Thoracic aorta (tissue), 2 donors: Measurements from ENCODE around the gene SPATS2L. TPM values are rescaled to one million over a fixed set of nuclear protein-coding genes. Genes with fewer than 3 reads are reported as not detected.

ENCODE experiments used
- ATAC-seq: fragments of 150-250 bp; one replicate; pipeline ENCODE4 v1.8.0; 2017; ENCODE audit warnings: low read depth; ENCODE audit not compliant: insufficient number of reproducible peaks, low FRiP score
- DNase-seq: peaks from one replicate; pipeline ENCODE4 v3.0.0-alpha.2; 2020; ENCODE audit warnings: low spot score
- H3K27ac ChIP-seq, 2 donors: fragments of 200-600 bp; sonication (generic); 1 replicate in 1 of 2; 2 replicates in 1 of 2; pipeline ENCODE4 v1.5.1; 2016; ENCODE audit warnings: mild to moderate bottlenecking in 2 of 2, moderate library complexity in 2 of 2
- H3K27me3 ChIP-seq: fragments of 200-600 bp; sonication (generic); replicated peaks from 2 replicates; pipeline ENCODE4 v1.6.0; 2016; ENCODE audit warnings: mild to moderate bottlenecking; ENCODE audit not compliant: insufficient read depth
- H3K36me3 ChIP-seq: fragments of 200-600 bp; sonication (generic); one replicate; pipeline ENCODE4 v1.5.1; 2016
- H3K4me1 ChIP-seq, 2 donors: fragments of 200-600 bp; sonication (generic); 1 replicate in 1 of 2; 2 replicates in 1 of 2; pipeline versions ENCODE4 v1.5.1 to v1.6.0; 2016; ENCODE audit warnings: low read depth in 2 of 2, mild to moderate bottlenecking in 1 of 2; ENCODE audit not compliant: control insufficient read depth in 1 of 2
- H3K4me3 ChIP-seq: fragments of 200-600 bp; sonication (generic); 2 replicates; pipeline ENCODE4 v1.5.1; 2016; ENCODE audit warnings: mild to moderate bottlenecking
- H3K9me3 ChIP-seq: fragments of 200-600 bp; sonication (generic); 2 replicates; pipeline ENCODE4 v1.5.1; 2016
- total RNA-seq, 2 donors: library from RNA; depleted of rRNA; stranded (reverse); fragments of >200 nt; gene quantifications; one replicate each; pipeline versions ENCODE4 v1.1.0 to v1.2.3, GENCODE V29; 2016
- TF ChIP-seq, protein P1 (sequence below): fragments of 200-600 bp; sonication (generic); IDR thresholded peaks from one replicate; pipeline ENCODE4 v1.5.1; 2019; ENCODE audit warnings: antibody characterized with exemption

Gene SPATS2L
- total RNA-seq, 2 donors from 2014 or later = 47.7 to 90.3 TPM

DNA sequence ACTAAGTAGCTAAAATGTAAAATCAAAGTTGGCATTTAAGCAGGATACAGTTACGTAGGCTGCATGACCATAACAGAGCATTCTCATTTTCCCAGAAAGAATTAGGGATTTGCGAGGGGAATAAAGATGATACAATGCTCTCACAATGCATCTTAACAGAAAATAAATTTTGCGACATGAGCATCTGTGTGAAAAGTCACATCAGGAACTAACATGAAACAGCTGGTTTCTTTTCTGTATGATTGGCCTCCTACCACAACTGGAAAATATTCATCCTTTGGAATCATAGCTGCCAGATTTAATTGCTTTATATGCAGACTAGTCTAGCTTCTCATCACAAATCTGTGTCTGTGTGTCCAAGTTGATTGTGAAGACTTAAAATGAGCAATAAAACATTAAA is 137.4 kb downstream of the SPATS2L start:
- Histone ChIP-seq H3K4me1 (no peaks in the 10 kb centered on the region), H3K36me3 (peaks cover 10% of the 10 kb centered on the region), H3K27ac (no peak overlapping the region), H3K27me3 (no peaks in the 10 kb centered on the region), H3K9me3 (no peaks in the 10 kb centered on the region), H3K4me3 (no peak overlapping the region)
- DNase-seq (no peak), ATAC-seq (no peak)
- TF ChIP-seq, protein P1, sequence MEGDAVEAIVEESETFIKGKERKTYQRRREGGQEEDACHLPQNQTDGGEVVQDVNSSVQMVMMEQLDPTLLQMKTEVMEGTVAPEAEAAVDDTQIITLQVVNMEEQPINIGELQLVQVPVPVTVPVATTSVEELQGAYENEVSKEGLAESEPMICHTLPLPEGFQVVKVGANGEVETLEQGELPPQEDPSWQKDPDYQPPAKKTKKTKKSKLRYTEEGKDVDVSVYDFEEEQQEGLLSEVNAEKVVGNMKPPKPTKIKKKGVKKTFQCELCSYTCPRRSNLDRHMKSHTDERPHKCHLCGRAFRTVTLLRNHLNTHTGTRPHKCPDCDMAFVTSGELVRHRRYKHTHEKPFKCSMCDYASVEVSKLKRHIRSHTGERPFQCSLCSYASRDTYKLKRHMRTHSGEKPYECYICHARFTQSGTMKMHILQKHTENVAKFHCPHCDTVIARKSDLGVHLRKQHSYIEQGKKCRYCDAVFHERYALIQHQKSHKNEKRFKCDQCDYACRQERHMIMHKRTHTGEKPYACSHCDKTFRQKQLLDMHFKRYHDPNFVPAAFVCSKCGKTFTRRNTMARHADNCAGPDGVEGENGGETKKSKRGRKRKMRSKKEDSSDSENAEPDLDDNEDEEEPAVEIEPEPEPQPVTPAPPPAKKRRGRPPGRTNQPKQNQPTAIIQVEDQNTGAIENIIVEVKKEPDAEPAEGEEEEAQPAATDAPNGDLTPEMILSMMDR = no peak

DNA sequence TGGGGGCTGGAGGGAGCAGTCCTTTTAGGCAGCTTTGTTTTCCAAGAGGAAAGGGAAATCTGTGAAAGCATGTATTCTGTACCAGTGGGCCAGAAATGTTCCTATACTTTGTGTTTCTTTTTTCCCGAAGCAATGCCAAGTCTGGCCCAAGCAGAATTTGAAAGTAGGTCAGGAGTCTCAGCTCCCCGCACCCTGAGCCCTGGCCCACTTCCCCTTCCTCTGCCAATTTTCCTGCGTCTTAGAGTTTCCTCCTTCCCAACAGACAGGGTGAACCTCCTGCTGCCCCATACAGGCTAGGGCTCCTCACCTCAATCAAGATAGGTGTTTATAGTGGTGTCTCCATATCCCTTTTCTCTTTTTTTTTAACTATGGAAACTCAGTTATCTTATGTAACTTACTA is 138.0 kb downstream of the SPATS2L start:
- DNase-seq (no peak), ATAC-seq (no peak)
- no peaks in the 10 kb centered on the region for H3K9me3 ChIP-seq
- H3K27me3 ChIP-seq = no peaks in the 10 kb centered on the region
- no peak overlapping the region for H3K27ac ChIP-seq
- H3K36me3 ChIP-seq = peaks cover 10% of the 10 kb centered on the region
- no peaks in the 10 kb centered on the region for H3K4me1 ChIP-seq
- TF ChIP-seq, protein P1 = no peak
- H3K4me3 ChIP-seq = no peak overlapping the region

DNA sequence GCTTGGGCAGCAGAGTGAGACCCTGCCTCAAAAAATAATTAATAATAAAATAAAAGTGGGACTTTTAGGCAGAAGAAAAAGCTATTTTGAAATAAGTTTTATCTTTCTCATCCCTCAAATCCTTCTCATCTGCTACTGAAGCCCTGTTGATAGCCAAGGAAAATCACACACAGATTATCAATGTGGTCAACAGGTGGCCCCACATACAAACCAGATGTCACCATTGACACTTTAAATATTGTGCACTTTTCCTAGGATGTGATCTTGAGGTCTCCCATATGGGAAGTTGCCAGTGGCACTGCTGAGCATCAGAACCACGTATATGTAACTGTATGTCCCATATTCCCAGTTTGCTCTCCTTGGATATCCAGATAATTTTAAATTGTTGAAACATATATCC is 138.8 kb downstream of the SPATS2L start:
- DNase-seq (no peak), ATAC-seq (no peak)
- Histone ChIP-seq H3K9me3 (no peaks in the 10 kb centered on the region), H3K27ac (no peak overlapping the region), H3K36me3 (peaks cover 10% of the 10 kb centered on the region), H3K27me3 (no peaks in the 10 kb centered on the region), H3K4me3 (no peak overlapping the region), H3K4me1 (no peaks in the 10 kb centered on the region)
- TF ChIP-seq, protein P1 = no peak

DNA sequence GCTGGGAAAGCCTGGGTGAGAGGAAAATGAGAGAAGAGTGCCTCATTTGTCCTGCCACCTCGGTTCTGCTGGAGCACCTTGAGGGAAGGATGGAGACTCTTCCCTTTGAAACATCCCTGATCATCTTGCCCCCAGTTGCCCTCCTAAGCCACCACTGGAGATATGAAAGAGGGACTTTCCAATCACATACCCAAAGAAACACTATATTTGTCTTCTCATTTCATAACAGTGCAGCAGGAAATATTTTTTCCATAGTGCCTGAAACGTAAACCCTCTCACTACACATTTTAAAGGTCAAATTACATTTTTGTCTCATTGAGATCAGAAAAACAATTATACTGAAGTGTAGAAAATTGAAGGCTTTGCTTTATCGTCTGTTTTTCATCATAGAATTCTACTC is 140.1 kb downstream of the SPATS2L start:
- no peak for ATAC-seq
- H3K4me3 ChIP-seq = no peak overlapping the region
- H3K27ac ChIP-seq = no peak overlapping the region
- peaks cover 3% of the 10 kb centered on the region for H3K36me3 ChIP-seq
- TF ChIP-seq, protein P1 = no peak
- DNase-seq = no peak
- H3K9me3 ChIP-seq = no peaks in the 10 kb centered on the region
- no peaks in the 10 kb centered on the region for H3K27me3 ChIP-seq
- no peaks in the 10 kb centered on the region for H3K4me1 ChIP-seq

DNA sequence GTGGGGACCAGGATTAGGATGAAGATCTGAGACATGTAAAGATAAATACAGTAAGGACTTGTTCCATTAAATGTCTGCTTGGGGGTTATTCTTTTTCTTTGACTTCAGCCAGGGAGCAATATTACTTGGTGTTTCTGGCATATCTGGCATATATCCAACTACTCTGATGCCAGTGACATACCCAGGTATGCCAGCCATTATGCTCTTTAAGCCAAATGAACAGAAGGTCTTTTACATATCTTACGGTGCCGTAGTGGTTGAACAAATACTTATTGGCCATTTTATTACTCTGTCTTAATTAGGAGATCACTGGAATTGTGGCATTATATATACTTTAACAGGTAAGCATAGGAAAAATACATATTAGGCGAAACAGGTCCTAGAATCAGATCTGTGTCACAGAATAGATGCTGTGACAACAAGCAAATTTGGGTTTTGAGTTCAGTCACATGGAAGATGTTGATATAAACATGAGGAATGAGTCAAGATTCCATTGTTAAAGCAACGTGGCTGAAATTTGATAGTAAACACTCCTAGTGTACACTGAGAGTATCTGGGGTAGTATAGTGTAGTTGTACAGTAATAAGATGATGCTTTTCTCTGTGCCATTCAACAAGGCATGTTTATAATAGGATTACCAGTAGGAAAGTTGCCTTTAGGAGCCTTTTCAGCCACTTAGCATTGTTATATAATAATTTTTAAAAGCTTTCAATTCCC is 140.8 kb downstream of the SPATS2L start:
- no peak for ATAC-seq
- H3K4me1 ChIP-seq = no peaks in the 10 kb centered on the region
- H3K9me3 ChIP-seq = no peaks in the 10 kb centered on the region
- H3K4me3 ChIP-seq = no peak overlapping the region
- no peak for DNase-seq
- H3K27ac ChIP-seq = no peak overlapping the region
- TF ChIP-seq, protein P1 = no peak
- H3K36me3 ChIP-seq = no peaks in the 10 kb centered on the region
- no peaks in the 10 kb centered on the region for H3K27me3 ChIP-seq
